LHCN-M2 (cell line): ENCODE results near the gene C2CD3. TPM values are rescaled to one million over a fixed set of nuclear protein-coding genes. Genes with fewer than 3 reads are reported as not detected.
A peak's percentile ranks its signal among the peaks of the same experiment; 100 is the strongest.
"Not testable (repeated sequence)": the region's sequence is repeated elsewhere in the genome, so short reads cannot be mapped to it uniquely, and the experiment has no call there.

Source experiments
- DNase-seq: peaks from one replicate; pipeline ENCODE4 v3.0.0-alpha.2; 2012; ENCODE audit warnings: low read depth
- total RNA-seq: library from RNA; depleted of rRNA; stranded (reverse); fragments of >200 nt; gene quantifications from 2 replicates; pipeline ENCODE4 v1.2.3, GENCODE V29; 2014

C2CD3 gene
- total RNA-seq, 1 experiment from 2014 or later, result 22.8 TPM

DNA sequence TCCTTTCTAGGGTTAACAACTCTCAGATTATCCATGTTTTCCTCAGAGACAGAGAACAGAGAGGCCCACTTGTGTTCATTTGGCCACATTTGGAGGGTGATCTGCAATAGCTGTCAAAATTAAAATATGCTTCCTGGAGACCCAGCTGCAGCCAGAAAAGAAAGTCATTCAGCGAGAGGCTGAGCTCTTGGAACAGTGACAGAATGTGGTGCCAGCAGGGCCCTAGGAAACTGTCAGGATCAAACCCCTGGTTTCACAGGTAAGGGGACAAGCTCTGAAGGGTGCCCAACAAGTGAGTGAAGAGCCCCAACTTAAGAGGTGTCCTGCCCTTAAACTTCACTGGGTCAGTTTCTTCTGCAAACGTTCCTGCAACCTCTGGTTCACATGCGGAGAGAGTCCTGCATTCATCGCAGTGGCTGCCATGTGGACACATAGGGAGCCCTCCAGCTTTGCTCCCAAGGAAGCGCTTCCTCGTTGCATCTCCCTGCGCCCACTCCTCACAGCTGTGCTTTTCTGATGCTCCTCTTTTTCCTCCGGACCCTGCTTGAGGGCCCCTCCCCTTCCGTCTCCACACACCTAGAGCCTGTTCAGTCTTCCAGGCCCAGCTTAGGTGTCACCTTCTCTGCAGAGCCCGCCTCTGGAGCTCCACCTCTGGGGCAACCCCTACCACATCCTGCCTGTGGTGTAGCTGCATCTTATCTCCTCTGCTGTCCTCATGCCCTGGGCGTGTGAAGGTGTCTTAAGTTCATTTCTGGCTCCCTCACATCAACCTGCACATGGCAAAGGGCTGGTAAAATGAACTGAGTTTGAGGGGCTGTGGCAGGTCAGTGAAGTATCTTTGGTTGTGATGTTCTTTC lies 165.8 kb downstream of the C2CD3 start:
- no peak for DNase-seq

DNA sequence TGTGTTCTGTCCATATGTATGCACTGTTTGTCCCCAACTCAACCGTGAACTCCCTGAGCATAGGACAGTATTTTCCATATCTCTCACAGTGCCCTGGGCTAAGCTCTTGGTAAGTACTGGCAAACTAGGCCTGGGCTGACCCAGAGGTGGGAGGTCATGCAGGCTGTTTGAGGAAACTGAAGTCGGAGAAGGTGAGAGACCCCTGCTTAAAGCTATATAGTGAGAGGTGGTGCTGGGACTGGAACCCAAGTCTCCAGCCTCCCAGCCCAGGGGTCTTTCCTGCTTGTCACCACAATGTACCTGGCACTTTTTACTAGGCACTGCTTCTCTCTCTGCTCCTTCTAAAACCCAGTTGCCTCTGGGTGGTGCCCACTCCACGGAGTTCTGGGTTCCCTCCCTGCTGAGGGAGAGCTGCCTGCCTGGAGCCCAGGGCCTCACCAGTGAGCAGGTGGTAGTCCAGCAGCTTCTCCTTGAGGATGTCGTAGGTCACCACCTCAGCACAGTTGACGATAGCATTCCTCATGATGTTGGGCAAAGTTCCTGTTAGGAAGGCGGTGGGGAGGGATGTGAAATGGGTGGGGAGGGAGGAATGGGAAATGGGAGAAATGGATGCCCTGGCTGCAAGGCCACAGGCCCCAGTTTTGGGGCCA lies 166.6 kb downstream of the C2CD3 start:
- no peak for DNase-seq

DNA sequence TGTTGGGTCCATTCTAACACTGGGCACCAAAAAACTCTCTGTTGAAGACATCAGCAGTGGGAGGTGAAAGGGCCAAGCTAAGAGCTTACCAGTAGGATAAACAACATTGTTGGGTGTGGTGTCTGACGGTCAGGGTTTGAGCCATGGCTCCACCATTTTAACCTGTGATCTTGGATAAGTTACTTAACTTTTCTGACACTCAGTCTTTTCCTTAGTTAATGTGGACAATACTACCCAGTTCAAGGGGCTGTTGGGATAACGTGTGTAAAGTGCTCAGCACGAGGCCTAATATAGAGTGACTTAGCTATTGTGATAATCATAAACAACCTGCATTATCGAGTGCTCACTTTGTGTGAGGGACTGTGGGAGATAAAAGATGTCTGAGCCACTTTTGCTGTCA lies 168.0 kb downstream of the C2CD3 start:
- DNase-seq, result no peak

DNA sequence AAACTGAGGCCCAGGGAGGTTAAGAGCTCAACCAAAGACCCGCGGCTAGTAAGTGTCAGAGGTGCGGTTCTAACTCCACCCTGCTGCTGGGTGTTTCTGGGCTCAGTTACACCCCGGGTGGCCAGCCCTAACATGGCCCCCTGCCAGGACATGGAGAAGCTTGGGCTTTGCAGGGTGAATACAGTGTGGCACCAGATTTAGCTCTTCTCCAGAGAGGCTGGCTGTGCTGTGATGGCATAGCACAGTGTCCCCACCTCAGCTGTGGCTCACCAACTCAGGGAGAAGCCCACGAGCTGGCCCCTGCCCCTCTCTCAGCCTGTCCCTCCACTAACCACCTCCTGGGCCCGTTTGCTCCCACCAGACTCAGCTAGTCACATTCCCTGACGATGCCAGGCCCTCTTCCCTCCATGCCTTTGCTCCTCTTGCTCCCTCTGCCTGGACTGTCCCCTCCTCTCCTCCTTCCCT lies 168.9 kb downstream of the C2CD3 start:
- DNase-seq, result no peak

DNA sequence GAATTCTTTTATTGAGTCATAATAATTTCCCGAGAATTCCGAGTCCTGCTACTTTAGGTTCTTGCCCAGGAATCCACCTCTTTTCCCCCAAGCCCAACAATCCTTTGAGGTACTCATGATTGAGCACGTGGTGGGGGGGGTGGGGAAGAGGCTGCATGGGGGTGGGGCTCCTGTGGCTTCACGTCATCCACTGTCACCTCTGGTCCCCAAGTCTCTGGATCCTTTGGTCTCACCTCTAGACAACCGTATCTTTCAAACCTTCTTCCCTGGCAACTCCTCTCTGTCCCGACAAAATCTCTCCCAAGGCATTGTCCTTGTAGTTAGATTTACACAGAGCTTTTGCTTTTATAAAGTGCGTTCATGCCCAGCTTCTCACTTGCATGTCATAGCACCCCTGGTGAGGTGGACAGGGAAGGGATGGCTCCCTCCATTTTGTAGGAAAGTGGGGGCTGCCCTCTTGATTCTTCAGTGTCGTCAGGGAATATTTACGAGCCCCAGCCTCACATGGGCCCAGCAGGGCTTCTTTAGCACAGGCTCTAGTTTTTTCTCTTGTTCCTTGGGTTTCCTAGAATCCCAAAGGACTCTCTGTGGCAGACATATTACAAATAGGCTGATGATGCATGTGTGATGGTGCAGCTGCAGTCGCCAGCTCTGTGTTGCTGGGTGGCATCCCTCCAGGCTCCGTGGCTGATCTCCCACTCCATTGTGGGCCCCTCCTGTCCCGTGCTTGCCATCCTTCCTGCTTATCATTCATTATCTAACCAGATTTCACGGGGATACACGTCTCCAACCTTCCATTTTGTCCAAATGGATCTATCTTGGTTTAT lies 170.3 kb downstream of the C2CD3 start:
- no peak for DNase-seq

DNA sequence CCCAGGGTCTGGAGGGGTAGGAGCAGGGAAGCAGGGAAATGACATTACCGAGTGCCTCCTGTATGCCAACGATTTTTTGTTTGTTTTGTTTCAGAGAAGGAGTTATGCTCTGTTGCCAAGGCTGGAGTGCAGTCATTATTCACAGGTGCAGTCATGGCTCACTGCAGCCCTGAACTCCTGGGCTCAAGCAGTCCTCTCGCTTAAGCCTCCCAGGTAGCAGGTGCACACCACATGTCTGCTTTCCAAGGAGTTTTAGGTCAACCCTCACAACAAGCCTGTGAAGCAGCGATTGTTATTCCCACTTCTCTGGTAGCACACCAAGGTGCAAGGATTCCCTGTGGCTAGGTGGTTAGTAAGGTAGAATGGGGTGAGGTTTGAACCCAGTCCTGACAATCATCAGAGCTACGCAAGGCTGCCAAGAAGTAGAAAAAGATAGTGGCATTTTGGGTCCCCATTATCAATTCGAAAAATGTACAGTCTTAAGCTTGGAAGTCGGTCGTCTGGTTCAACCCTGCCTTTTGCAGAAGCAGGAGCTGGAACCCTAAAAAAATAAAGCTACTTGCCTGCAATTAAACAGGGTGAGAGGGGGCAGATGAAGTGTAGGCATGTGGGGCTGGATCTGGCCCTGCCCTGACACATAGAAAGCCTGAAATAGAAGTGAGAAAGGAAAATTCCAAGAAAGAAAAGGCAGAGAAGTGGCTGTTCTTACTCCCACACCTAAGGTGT lies 171.1 kb downstream of the C2CD3 start:
- no peak for DNase-seq

DNA sequence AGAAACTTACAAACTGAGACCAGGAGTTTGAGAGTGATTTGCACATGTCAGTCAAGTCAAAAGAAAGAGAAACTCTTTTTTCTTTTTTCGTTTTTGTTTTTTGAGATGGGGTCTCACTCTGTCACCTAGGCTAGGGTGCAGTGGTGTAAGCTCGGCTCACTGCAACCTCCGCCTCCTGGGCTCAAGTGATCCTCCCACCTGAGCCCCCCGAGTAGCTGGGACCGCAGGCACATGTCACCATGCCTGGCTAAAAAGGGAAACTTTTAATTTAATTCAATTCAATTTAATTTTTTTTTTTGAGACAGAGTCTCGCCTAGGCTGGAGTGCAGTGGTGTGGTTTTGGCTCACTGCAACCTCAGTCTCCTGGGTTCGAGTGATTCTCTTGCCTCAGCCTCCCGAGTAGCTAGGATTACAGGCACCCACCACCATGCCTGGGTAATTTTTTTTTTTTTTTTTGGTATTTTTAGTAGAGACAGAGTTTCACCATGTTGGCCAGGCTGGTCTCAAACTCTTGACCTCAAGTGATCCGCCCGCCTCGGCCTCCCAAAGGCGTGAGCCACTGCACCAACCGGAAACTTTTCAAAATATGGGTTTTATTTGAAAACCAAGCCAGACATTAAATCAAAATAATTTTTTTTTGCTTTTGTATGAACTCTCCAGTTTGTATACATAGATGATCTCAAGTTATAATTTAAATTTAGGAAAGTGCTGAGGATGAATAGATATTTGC lies 171.8 kb downstream of the C2CD3 start:
- no peak for DNase-seq

DNA sequence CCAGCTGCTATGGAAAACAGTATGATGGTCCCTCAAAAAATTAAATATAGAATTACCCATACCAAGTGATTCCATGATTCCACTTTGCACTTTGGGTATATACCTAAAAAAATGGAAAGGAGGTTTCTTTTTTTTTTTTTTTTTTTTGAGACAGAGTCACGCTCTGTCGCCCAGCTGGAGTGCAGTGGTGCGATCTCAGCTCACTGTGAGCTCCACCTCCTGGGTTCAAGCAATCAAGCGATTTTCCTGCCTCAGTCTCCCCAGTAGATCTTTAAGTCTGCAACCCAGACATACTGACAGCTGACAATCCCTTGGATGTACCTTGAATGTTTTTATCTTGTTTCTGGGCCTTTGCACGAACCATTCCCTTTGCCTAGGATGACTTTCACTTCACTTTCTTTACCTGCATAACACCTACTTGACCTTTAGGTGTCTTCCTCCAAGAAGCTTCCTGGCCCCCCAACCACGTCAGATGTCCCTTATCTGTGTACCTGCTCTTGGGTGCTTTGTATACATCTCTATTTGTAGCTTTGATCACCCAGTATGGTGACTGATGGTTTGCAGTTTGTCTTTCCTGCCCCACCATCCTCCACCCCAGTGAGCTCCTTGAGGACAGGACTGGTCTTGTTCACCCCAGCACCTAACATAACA lies 173.6 kb downstream of the C2CD3 start:
- DNase-seq, result no peak

DNA sequence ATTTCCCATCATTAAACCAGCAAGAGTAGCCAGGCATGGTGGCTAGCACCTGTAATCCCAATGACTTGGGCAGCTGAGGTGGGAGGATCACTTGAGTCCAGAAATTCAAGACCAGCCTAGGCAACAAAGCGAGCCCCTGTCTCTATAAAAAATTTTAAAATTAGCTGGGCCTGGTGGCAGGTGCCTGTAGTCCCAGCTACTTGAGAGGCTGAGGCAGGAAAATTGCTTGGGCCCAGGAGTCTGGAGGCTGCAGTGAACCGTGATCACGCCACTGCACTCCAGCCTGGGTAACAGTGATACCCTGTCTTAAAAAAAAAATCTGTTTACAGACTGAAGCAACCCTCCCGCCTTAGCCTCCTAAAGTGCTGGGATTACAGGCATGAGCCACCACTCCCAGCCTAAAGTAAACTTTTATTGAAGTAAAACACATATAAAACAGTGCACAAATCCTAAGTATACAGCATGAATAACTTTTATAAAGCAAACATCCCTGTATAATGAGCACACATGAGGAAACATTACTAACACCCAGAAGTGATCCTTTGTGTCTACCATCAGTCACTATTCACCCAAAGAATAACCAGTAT lies 174.5 kb downstream of the C2CD3 start:
- DNase-seq, result no peak

DNA sequence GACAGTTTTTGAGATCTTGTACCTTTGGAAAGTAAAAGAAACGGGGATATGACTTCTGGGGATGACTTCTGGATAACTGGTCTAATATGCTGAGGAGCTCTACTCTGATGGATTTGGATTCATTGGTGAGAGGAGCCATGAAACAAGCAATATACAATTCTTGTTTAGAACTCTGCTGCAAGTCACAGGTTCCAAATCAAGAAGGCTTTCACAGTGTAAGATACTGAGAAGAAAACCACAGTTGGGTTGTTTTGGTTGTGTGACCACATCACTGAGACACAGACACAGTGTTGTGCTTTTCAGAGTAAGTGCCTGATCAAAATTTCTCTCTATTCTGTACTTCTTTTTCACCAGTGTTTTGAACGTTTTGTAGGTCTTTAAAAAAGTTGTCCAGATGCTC lies 175.1 kb downstream of the C2CD3 start:
- no peak for DNase-seq

DNA sequence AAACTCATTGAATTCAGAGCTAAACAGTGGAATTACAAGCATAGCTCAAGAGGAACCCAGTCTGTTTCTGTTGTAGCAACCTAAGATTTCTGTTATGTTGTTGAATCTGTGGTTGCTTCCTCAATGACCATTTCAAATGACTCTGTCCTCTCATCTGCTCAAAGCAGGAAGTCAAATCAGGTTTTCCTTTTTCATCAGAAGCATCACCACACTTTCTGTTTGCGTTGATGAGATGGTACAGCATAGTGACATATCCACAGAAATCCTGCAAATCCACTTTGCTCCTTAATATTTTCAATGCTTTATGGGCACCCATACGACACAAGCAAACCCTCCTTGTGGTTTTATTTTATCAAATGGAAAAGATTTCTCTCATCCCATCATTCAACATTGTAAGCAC lies 175.6 kb downstream of the C2CD3 start:
- DNase-seq, result no peak

DNA sequence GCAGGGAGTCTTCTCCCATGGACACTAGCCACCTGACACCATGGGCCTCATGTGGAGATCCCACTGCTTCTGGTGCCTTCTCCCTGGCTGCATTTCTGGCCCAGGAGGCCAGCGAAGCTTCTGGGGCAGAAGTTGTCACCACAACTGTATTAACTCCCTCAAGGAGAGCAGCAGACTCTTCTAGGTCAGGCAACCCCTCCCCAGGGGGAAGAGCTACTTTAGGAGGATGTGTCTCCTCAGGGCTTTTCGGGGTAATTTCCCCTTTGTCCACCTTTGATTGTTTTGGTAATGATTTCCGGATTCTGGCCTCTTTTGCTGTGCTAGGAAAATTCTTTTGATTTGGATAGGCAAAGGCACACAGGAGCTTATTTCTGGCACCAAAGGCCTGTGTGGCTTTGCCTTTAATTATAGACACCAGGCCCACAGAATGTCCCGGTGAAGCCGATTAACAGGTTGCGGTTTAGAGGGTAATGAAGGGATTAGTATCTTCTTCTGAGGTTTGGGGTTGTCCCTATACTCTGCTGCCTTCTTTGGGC lies 179.3 kb downstream of the C2CD3 start:
- no peak for DNase-seq

DNA sequence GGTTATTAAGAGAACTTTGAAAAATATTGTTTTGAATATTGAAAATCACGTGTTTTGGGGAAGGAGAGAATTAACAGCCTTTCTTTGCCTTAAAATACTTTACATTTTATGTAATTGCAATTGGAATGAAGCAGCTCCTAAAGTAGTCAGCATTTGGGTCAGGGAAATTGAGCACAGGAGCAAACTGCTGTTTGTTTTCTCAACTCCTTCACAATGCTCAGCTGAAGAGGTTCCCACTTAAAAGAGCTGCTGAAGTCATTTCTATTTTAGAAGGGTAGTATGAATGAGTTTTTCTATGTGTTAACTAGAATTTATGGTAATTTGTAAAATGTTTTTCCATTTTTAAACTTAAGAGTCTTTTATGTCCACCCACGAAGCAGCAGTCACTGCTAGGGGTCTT lies 180.1 kb downstream of the C2CD3 start:
- no peak for DNase-seq

DNA sequence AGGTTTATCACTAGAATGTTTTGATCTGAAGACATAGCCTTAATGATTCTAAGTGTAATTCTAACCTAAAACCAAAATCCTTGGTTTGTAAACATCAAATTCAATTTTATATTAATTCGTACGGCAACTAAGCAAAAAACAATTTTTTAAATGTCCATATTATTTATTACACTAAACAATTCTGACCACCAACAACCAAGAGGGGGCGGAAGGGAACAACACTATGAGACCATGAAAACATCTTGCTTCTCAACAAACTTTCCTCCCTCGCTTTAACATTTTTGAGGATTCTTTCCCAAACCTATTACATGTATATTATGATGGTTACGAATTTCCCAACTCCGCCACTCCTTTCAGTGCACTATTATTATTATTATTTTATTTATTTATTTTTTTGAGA lies 181.6 kb downstream of the C2CD3 start:
- no peak for DNase-seq

DNA sequence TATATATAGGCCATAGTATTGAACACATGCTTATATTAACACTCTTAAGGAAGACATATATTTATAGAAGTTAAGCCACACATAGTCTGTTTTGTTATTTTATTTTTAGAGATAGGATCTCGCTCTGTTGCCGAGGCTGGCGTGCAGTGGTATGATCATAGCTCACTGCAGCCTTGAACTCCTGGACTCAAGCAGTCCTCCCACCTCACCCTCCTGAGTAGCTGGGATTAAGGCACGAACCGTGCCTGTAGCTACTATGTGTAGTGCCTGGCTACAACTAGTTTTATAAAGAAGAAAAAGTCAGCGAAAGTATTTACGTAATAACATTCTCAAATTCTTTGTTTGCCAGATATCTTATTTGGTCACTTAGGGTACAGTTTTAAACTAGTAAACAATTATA lies 182.6 kb downstream of the C2CD3 start:
- DNase-seq, result no peak

DNA sequence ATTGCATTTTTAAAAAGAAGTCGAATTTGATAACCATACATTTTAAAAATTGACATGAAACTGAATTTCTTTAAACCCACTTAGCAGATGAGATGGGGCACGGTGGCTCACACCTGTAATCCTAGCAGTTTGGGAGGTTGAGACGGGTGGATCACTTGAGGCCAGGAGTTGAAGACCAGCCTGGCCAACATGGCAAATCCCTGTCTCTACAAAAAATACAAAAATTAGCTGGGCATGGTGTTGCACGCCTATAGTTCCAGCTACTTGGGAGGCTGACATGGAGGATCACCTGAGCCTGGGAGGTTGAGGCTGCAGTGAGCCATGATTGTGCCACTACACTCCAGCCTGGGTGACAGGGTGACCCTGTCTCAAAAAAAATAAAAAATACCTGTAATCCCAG lies 185.1 kb downstream of the C2CD3 start:
- not testable (repeated sequence) for DNase-seq

DNA sequence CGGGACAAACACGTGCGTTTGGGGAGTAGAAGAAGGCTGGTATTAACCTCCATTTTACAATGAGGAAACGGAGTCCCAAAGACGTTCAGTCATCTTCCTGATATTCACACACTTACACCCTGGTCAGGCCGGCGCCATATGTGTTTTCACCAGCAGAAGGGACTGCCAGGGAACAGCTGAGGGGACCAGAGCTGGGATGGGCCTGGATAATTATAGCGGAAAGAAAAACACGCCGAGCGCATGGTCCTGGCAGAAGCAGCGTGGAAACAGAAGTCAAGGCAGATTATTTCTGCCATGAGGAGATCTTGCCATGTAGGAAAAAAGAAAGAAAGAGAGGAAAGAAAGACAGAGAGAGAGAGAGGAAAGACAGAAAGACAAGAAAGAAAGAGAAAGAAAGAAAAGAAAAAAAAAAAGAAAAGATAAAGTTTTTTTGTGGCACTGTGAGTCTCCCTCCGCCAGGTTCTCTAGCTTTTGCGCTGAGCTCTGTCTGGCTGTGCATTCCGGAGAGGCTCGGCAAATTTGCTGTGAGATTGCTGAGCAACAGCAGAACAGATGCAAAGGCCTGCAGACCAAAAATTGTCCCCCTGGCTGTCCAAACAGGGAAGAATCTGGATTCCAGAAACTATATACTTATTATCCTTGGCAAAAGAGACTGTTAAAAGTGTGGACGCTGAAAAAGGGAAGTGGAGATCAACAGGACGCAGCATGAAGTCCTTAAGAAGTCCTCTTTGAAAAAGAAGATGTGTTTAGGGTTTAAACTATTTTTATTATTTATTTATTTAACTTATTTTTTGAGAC lies 186.9 kb downstream of the C2CD3 start:
- no peak for DNase-seq

DNA sequence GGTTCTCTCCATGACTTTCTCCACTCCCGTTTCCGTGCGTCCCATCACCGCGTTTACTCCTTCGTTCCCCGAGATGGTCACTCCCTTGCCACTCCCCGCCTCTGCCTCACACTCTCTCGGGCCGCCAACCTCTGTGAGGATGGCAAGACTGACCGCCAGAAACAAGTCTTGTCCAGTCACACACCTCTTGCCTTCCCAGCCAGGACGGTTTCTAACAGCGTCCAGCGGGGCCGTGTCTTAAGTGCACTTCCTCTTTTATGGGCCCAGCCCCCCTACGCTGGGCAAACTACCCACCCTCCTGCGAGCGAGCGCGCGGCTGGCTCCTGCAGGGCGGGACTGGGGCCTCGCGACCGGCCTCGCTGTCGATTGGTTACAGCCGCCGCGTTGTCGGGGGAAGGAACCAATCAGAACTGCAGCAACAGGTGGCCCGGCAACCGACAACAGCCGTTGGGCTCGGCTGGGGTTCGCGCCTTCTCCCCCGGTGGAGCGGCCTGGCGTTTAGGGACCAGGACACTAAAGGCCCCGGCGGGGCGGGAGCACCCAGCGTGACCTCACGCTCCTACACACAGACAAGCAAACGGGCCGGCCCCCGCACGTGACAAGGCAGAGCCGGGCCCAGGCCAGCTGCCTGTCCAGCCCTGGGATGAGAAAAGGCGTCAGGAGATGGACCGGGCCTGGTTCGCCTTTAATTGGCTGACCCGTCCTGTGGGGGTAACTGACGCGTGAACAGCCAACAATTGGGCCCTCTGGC lies 187.6 kb downstream of the C2CD3 start:
- peak; percentile 88 for DNase-seq
